Left lung (tissue), 10 donors: Measurements from ENCODE around the gene PCSK5. TPM values are rescaled to one million over a fixed set of nuclear protein-coding genes. Genes with fewer than 3 reads are reported as not detected.

Source experiments
- ATAC-seq: fragments of 200-7000 bp; cut with Tn5 transposase; one replicate; pipeline ENCODE4 v1.9.1; 2020; ENCODE audit warnings: moderate library complexity
- DNase-seq, 4 donors: peaks; one replicate each; pipeline ENCODE4 v3.0.0-alpha.2; 2013 to 2020
- H3K27ac ChIP-seq, 2 donors: fragments of 200-600 bp; sonication (generic) in 1 of 2; one replicate each; pipeline versions ENCODE4 v1.5.0 to v1.8.0; 2020 to 2021
- H3K27me3 ChIP-seq, 2 donors: fragments of 200-600 bp; sonication (generic) in 1 of 2; one replicate each; pipeline versions ENCODE4 v1.5.0 to v1.8.0; 2020 to 2021
- H3K36me3 ChIP-seq, 2 donors: fragments of 200-600 bp; sonication (generic) in 1 of 2; one replicate each; pipeline versions ENCODE4 v1.5.0 to v1.8.0; 2020 to 2021
- H3K4me1 ChIP-seq, 2 donors: fragments of 200-600 bp; one replicate each; pipeline ENCODE4 v1.8.0; 2021
- H3K4me3 ChIP-seq, 2 donors: fragments of 200-600 bp; sonication (generic) in 1 of 2; one replicate each; pipeline versions ENCODE4 v1.5.0 to v1.8.0; 2020 to 2021; ENCODE audit warnings: mild to moderate bottlenecking in 1 of 2
- H3K9me3 ChIP-seq, 2 donors: fragments of 200-600 bp; sonication (generic) in 1 of 2; one replicate each; pipeline versions ENCODE4 v1.5.0 to v1.8.0; 2020 to 2021
- CTCF ChIP-seq, 2 donors: fragments of 200-600 bp; sonication (generic) in 1 of 2; IDR thresholded peaks; one replicate each; pipeline versions ENCODE4 v1.5.0 to v1.8.0; 2021; ENCODE audit warnings: antibody characterized with exemption in 2 of 2
- intact Hi-C, 2 donors: fragments of 100-400 bp; cut with DNase I; formaldehyde crosslinking; loops; one replicate each; pipeline versions ENCODE4 v1.11.2 to v1.14.2; 2022
- polyA plus RNA-seq, 6 donors: library from polyadenylated mRNA; unstranded; fragments of 120-200 nt; gene quantifications; one replicate each; pipeline ENCODE4 v1.2.1, GENCODE V29; 2013; ENCODE audit not compliant: insufficient read length in 6 of 6
- total RNA-seq, 2 donors: library from RNA; stranded (reverse); fragmentation: NEBNext Ultra II Directional; extraction: Animal tissue kit (Norgen Biotek cat#: 25700); gene quantifications; one replicate each; pipeline ENCODE4 v1.2.1, GENCODE V29; 2021
- donor health status: DM: no; HTN: yes; CAD: no.
- donor health status: DM: no; HTN: no; CAD: no.

Gene PCSK5
- total and polyA plus RNA-seq, 8 donors: 6.8 to 20.3 (median 11.3) TPM

- no peak for ATAC-seq
- no peak for TF ChIP-seq CTCF (IDR thresholded peaks at IDR 0.05)
- Histone ChIP-seq H3K36me3 (no peaks in the 10 kb centered on the region), H3K4me1 (peaks cover 4 to 6% of the 10 kb centered on the region in 2 donors), H3K27me3 (peaks cover 0 to 2% of the 10 kb centered on the region in 2 donors), H3K4me3 (no peak overlapping the region), H3K9me3 (no peaks in the 10 kb centered on the region), H3K27ac (no peak overlapping the region)
- DNase-seq: no peak
- intact Hi-C loops: no loop called here
These were observed 4.8 kb upstream of the PCSK5 start for GRCh38 chr9:75885652-75886051.

GRCh38 chr9:75889577-75889976, 896 bp upstream of the PCSK5 start:
- intact Hi-C loops: no loop called here
- peak in 1 of 4 donors; percentile 43 for DNase-seq

GRCh38 chr9:75889977-75890471, 449 bp upstream of the PCSK5 start:
- no peak for TF ChIP-seq CTCF (IDR thresholded peaks at IDR 0.05)
- Histone ChIP-seq H3K27me3 (peaks cover 0 to 35% of the 10 kb centered on the region in 2 donors), H3K4me1 (peaks cover 4 to 23% of the 10 kb centered on the region in 2 donors), H3K4me3 (peak overlapping the region; percentile 72 to 87), H3K9me3 (no peaks in the 10 kb centered on the region), H3K27ac (peak overlapping the region; percentile 83 to 94), H3K36me3 (no peaks in the 10 kb centered on the region)
- intact Hi-C loops: no loop called here
- DNase-seq (peak in 1 of 4 donors; percentile 73), ATAC-seq (peak; percentile 33)

More at GRCh38 chr9:75889577-75889976, 896 bp upstream of the PCSK5 start:
- no peak for TF ChIP-seq CTCF (IDR thresholded peaks at IDR 0.05)
- Histone ChIP-seq H3K36me3 (no peaks in the 10 kb centered on the region), H3K4me1 (peaks cover 4 to 23% of the 10 kb centered on the region in 2 donors), H3K9me3 (no peaks in the 10 kb centered on the region), H3K27me3 (peaks cover 0 to 35% of the 10 kb centered on the region in 2 donors), H3K27ac (peak overlapping the region; percentile 83 to 94), H3K4me3 (peak overlapping the region; percentile 72 to 87)
- ATAC-seq: peak; percentile 1

GRCh38 chr9:75891277-75891741, 836 bp downstream of the PCSK5 start:
- Histone ChIP-seq H3K36me3 (no peaks in the 10 kb centered on the region), H3K27ac (peak overlapping the region; percentile 83 to 94), H3K27me3 (peaks cover 0 to 35% of the 10 kb centered on the region in 2 donors), H3K4me1 (peaks cover 4 to 23% of the 10 kb centered on the region in 2 donors), H3K4me3 (peak overlapping the region; percentile 72 to 87), H3K9me3 (no peaks in the 10 kb centered on the region)
- DNase-seq (peak; percentile 55 to 73 (median 62)), ATAC-seq (peak; percentile 25)
- TF ChIP-seq CTCF (IDR thresholded peaks at IDR 0.05): no peak
- intact Hi-C loops: no loop called here

GRCh38 chr9:75891771-75892215, 1.3 kb downstream of the PCSK5 start:
- ATAC-seq: no peak
- peak; percentile 31 to 78 (median 40) for DNase-seq
- intact Hi-C loops: no loop called here

More at GRCh38 chr9:75891771-75892215, 1.3 kb downstream of the PCSK5 start:
- H3K9me3 ChIP-seq: no peaks in the 10 kb centered on the region
- TF ChIP-seq CTCF (IDR thresholded peaks at IDR 0.05): no peak
- peaks cover 0 to 35% of the 10 kb centered on the region in 2 donors for H3K27me3 ChIP-seq
- H3K27ac ChIP-seq: peak overlapping the region in 1 of 2 donors; percentile 94
- peaks cover 4 to 23% of the 10 kb centered on the region in 2 donors for H3K4me1 ChIP-seq
- no peaks in the 10 kb centered on the region for H3K36me3 ChIP-seq
- H3K4me3 ChIP-seq: peak overlapping the region; percentile 72 to 87
